Keratinocyte (primary cell): ENCODE data around the gene G6PC2. TPM values are rescaled to one million over a fixed set of nuclear protein-coding genes. Genes with fewer than 3 reads are reported as not detected.

Experiments
- DNase-seq: peaks from one replicate; pipeline ENCODE4 v3.0.0-alpha.2; 2011; ENCODE audit warnings: low read depth, missing footprints, low spot score
- FAIRE-seq: peaks from 2 replicates; lab custom pipeline; 2011; peaks lifted over from hg19 to GRCh38; lab: Jason Lieb, UNC
- H2AFZ ChIP-seq: 2 replicates; pipeline ENCODE4 v1.6.0; 2012; ENCODE audit warnings: low read length, control low read depth, inconsistent platforms; ENCODE audit not compliant: control insufficient read depth
- H3K27ac ChIP-seq: 2 replicates; pipeline ENCODE4 v1.5.1; 2011; ENCODE audit warnings: low read length; ENCODE audit not compliant: control insufficient read depth, insufficient read depth
- H3K27me3 ChIP-seq: 3 replicates; pipeline ENCODE4 v1.6.0; 2011; ENCODE audit warnings: low read length; ENCODE audit not compliant: control insufficient read depth, insufficient read depth; ENCODE audit errors: extremely low read depth
- H3K36me3 ChIP-seq, 2 experiments: 2 replicates in 1 of 2; 3 replicates in 1 of 2; pipeline ENCODE4 v1.5.1; 2011; ENCODE audit warnings: low read length in 2 of 2, mild to moderate bottlenecking in 1 of 2; ENCODE audit not compliant: control insufficient read depth in 2 of 2, insufficient read depth in 2 of 2; ENCODE audit errors: extremely low read depth in 1 of 2
- H3K4me1 ChIP-seq: 3 replicates; pipeline ENCODE4 v1.5.1; 2011; ENCODE audit warnings: low read length; ENCODE audit not compliant: control insufficient read depth, insufficient read depth; ENCODE audit errors: extremely low read depth
- H3K4me2 ChIP-seq: 3 replicates; pipeline ENCODE4 v1.6.0; 2011; ENCODE audit warnings: low read depth, low read length; ENCODE audit not compliant: control insufficient read depth, insufficient read depth; ENCODE audit errors: extremely low read depth
- H3K4me3 ChIP-seq, 3 experiments: fragments of 200-600 bp in 1 of 3; sonication (generic) in 1 of 3; 2 replicates in 2 of 3; 3 replicates in 1 of 3; pipeline ENCODE4 v1.5.1; 2011 to 2016; ENCODE audit warnings: low read length in 3 of 3, mild to moderate bottlenecking in 3 of 3, control low read depth in 2 of 3, inconsistent platforms in 1 of 3, low read depth in 1 of 3, mixed read lengths in 1 of 3, mixed run types in 1 of 3, moderate library complexity in 1 of 3; ENCODE audit not compliant: control insufficient read depth in 2 of 3, insufficient read depth in 2 of 3; ENCODE audit errors: extremely low read depth in 1 of 3
- H3K79me2 ChIP-seq: 2 replicates; pipeline ENCODE4 v1.6.0; 2012; ENCODE audit warnings: low read length; ENCODE audit not compliant: control insufficient read depth, insufficient read depth
- H3K9ac ChIP-seq: 3 replicates; pipeline ENCODE4 v1.6.0; 2011; ENCODE audit warnings: low read length; ENCODE audit not compliant: control insufficient read depth, insufficient read depth; ENCODE audit errors: extremely low read depth
- H3K9me1 ChIP-seq: 3 replicates; pipeline ENCODE4 v1.6.0; 2011; ENCODE audit warnings: low read length; ENCODE audit not compliant: control insufficient read depth, insufficient read depth; ENCODE audit errors: extremely low read depth
- H3K9me3 ChIP-seq: 2 replicates; pipeline ENCODE4 v1.5.1; 2012; ENCODE audit warnings: low read depth, low read length; ENCODE audit not compliant: control insufficient read depth
- H4K20me1 ChIP-seq: 3 replicates; pipeline ENCODE4 v1.6.0; 2011; ENCODE audit warnings: low read length; ENCODE audit not compliant: control insufficient read depth, insufficient read depth; ENCODE audit errors: extremely low read depth
- CTCF ChIP-seq, 3 experiments: IDR thresholded peaks in 1 of 3; conservative IDR thresholded peaks in 1 of 3; optimal IDR thresholded peaks in 1 of 3; 2 replicates in 2 of 3; 3 replicates in 1 of 3; pipeline versions ENCODE3 to v1.5.1; 2011; ENCODE audit warnings: low read length in 3 of 3, mild to moderate bottlenecking in 3 of 3, moderate library complexity in 2 of 3, control low read depth in 1 of 3, inconsistent platforms in 1 of 3; ENCODE audit not compliant: insufficient read depth in 2 of 3; ENCODE audit errors: extremely low read depth in 1 of 3
- EZH2 ChIP-seq: IDR thresholded peaks from one replicate; pipeline ENCODE4 v1.6.1; 2012; ENCODE audit warnings: inconsistent platforms, mild to moderate bottlenecking, low read length, moderate library complexity
- dilution Hi-C: fragments of 300-500 bp; cut with MboI; formaldehyde crosslinking; loops from one replicate; pipeline ENCODE4 v1.7.0; 2020; ENCODE audit warnings: low sequenced_read_pairs; ENCODE audit not compliant: extremely low pct_ligation_motif_present
- polyA plus RNA-seq, 5 experiments: library from polyadenylated mRNA; depleted of rRNA in 3 of 5; stranded (reverse) in 3 of 5; stranded (forward) in 1 of 5; unstranded in 1 of 5; fragments of >200 nt; gene quantifications; 1 replicate in 1 of 5; 2 replicates in 3 of 5; 3 replicates in 1 of 5; pipeline versions ENCODE4 v1.2.1 to v1.2.3, GENCODE V29; 2011 to 2012; ENCODE audit warnings: missing spikeins in 2 of 5, low read depth in 1 of 5, low replicate concordance in 1 of 5

G6PC2 gene
- polyA plus RNA-seq, 1 donor (not counting 4 experiments of a cell fraction or from before 2014, with no cell fraction given) = not detected

- no peaks in the 10 kb centered on the region for H3K79me2 ChIP-seq
- FAIRE-seq (no peak), DNase-seq (no peak)
- H4K20me1 ChIP-seq = no peaks in the 10 kb centered on the region
- no peaks in the 10 kb centered on the region for H3K9me3 ChIP-seq
- H3K27ac ChIP-seq = no peak overlapping the region
- no peaks in the 10 kb centered on the region for H3K4me1 ChIP-seq
- dilution Hi-C loops = no loop called here
- no peaks in the 10 kb centered on the region for H3K36me3 ChIP-seq
- no peak for TF ChIP-seq CTCF (optimal IDR thresholded peaks at IDR 0.05 in 1 of 3, IDR thresholded peaks at IDR 0.05 in 1 of 3, conservative IDR thresholded peaks at IDR 0.05 in 1 of 3; ENCODE audit: extremely low read depth in 1 of 3, insufficient read depth in 2 of 3, low read length in 3 of 3)
- no peak for TF ChIP-seq EZH2
- no peak overlapping the region for H2AFZ ChIP-seq
- H3K9ac ChIP-seq = no peak overlapping the region
- no peak overlapping the region for H3K4me3 ChIP-seq
- no peaks in the 10 kb centered on the region for H3K27me3 ChIP-seq
- no peak overlapping the region for H3K4me2 ChIP-seq
- H3K9me1 ChIP-seq = no peaks in the 10 kb centered on the region
These were observed 54.2 kb downstream of the G6PC2 start for GRCh38 chr2:168955321-168955720.

DNA sequence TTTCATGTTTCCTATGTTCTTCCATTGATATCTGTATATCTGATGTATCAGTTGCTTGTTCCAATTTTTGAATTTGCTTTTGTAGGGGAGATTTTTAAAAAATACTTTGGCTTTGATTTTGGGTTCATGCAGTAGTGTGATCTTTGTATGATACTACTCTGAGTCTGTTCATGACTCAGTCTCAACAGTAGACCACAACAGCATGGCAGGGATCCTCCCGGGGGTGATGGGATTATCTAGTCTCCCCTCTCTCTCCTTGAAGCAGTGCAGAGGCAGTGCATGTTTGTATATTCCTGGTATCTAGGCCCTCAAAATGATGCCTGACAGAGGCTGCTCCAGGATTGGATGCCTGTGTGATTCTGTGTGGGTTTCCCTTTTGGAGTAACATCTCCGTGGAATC is 55.3 kb downstream of the G6PC2 start:
- no peak for FAIRE-seq
- no peak for TF ChIP-seq EZH2
- no peak for TF ChIP-seq CTCF (optimal IDR thresholded peaks at IDR 0.05 in 1 of 3, IDR thresholded peaks at IDR 0.05 in 1 of 3, conservative IDR thresholded peaks at IDR 0.05 in 1 of 3; ENCODE audit: extremely low read depth in 1 of 3, insufficient read depth in 2 of 3, low read length in 3 of 3)
- DNase-seq = no peak
- Histone ChIP-seq H3K4me3 (no peak overlapping the region), H3K9me3 (no peaks in the 10 kb centered on the region), H3K9me1 (no peaks in the 10 kb centered on the region), H4K20me1 (no peaks in the 10 kb centered on the region), H3K27ac (no peak overlapping the region), H3K4me1 (no peaks in the 10 kb centered on the region), H3K79me2 (no peaks in the 10 kb centered on the region), H3K4me2 (no peak overlapping the region), H3K9ac (no peak overlapping the region), H2AFZ (no peak overlapping the region), H3K36me3 (no peaks in the 10 kb centered on the region), H3K27me3 (no peaks in the 10 kb centered on the region)
- dilution Hi-C loops = no loop called here

Other genes with a start within 250 kb of the G6PC2 start
- gene NOSTRIN, start 98.7 kb upstream of the G6PC2 start, polyA plus RNA-seq = not detected in 3 replicates
- gene SPC25, start 10.9 kb upstream of the G6PC2 start, polyA plus RNA-seq = 1.0 to 7.1 TPM (median 4.9 TPM) in 3 replicates
- 0.03 TPM in 2 of 3 replicates, not detected in the other for gene ABCB11, start 130.0 kb downstream of the G6PC2 start, polyA plus RNA-seq
- gene DHRS9, start 168.3 kb downstream of the G6PC2 start, polyA plus RNA-seq = 1.9 to 5.0 TPM (median 3.3 TPM) in 3 replicates